ENCODE measurements around the gene TBL3. TPM values are rescaled to one million over a fixed set of nuclear protein-coding genes. Genes with fewer than 3 reads are reported as not detected.

TBL3 gene
- total and polyA plus RNA-seq, 9 of the 15 experiments (the other 6 are each of a cell fraction or from before 2014, with no cell fraction given): 0.97 to 117 (median 24.5) TPM

DNA sequence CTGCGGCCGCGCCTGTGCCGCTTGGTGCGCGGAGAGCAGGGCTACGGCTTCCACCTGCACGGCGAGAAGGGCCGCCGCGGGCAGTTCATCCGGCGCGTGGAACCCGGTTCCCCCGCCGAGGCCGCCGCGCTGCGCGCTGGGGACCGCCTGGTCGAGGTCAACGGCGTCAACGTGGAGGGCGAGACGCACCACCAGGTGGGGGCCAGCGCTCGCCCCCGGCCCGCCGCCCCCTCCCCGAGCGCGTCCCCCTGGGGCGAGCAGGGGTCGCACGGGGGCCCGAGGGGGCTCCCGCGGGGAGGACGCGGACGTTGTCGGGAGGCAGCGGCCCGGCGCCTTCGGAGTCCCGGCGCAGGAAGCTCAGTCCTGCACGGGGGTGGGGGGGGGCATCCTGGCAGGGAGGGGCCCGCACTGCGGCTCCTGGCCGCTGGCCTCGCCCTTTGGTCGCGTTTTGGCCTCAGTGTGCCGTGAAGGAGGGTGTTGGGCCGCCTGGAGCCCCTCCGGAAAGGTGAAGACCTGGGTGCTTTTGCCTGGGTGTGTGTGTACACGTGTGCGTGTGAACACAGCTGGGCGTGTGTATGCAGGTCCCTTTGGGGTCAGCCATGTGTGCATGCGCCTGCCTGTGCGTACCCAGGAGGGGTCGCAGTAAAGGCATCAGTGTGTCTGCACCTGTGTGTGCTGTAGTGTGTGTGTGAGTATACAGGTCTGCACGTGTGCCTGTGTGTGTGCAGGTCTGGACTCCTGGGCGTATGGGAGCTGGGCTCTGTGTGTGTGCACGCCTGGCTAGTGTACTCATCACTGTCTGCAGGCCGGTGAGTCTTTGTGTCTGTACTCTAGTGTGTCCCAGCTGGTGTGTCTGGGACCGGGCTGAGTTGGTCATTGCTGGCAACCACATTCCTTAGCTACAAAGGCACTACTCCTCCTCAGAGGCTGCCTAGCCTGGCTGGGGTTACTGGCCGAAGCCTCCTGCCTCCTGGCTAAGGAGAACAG lies 55.5 kb downstream of the TBL3 start (continued):
- TF ChIP-seq MYC (IDR thresholded peaks at IDR 0.05; ENCODE audit: low read depth, low read length) (peak; percentile 34), MYC (CRISPR knock-in tag; IDR thresholded peaks at IDR 0.05; ENCODE audit: borderline replicate concordance, low read depth) (no peak), CBFA2T3 (IDR thresholded peaks at IDR 0.05) (peak; percentile 33; the same call in 1 of the 2 replicates), HDAC1 (IDR thresholded peaks at IDR 0.05) (peak in 1 of 2 experiments; percentile 86; a peak in 2 of 4 replicates), ZNF780A (CRISPR knock-in tag; IDR thresholded peaks at IDR 0.05) (no peak), SMC3 (conservative IDR thresholded peaks at IDR 0.05; ENCODE audit: insufficient read depth, low read depth, low read length) (no peak), EP400 (IDR thresholded peaks at IDR 0.05) (peak; percentile 50; the same call in 1 of the 2 replicates), SMARCE1 (IDR thresholded peaks at IDR 0.05) (peak; percentile 28; the same call in 1 of the 2 replicates), RBBP5 (IDR thresholded peaks at IDR 0.05; ENCODE audit: borderline replicate concordance, insufficient read depth, low read length, poor library complexity, severe bottlenecking) (peak; percentile 54), CTBP1 (IDR thresholded peaks at IDR 0.05; ENCODE audit: borderline replicate concordance) (peak; percentile 21; the same call in 1 of the 2 replicates), TCF3 (CRISPR knock-in tag; IDR thresholded peaks at IDR 0.05) (no peak), HDGF (IDR thresholded peaks at IDR 0.05) (0 out of 2 replicates have a peak, but pooled peaks have one; percentile 60)
- TF ChIP-seq, protein P1, sequence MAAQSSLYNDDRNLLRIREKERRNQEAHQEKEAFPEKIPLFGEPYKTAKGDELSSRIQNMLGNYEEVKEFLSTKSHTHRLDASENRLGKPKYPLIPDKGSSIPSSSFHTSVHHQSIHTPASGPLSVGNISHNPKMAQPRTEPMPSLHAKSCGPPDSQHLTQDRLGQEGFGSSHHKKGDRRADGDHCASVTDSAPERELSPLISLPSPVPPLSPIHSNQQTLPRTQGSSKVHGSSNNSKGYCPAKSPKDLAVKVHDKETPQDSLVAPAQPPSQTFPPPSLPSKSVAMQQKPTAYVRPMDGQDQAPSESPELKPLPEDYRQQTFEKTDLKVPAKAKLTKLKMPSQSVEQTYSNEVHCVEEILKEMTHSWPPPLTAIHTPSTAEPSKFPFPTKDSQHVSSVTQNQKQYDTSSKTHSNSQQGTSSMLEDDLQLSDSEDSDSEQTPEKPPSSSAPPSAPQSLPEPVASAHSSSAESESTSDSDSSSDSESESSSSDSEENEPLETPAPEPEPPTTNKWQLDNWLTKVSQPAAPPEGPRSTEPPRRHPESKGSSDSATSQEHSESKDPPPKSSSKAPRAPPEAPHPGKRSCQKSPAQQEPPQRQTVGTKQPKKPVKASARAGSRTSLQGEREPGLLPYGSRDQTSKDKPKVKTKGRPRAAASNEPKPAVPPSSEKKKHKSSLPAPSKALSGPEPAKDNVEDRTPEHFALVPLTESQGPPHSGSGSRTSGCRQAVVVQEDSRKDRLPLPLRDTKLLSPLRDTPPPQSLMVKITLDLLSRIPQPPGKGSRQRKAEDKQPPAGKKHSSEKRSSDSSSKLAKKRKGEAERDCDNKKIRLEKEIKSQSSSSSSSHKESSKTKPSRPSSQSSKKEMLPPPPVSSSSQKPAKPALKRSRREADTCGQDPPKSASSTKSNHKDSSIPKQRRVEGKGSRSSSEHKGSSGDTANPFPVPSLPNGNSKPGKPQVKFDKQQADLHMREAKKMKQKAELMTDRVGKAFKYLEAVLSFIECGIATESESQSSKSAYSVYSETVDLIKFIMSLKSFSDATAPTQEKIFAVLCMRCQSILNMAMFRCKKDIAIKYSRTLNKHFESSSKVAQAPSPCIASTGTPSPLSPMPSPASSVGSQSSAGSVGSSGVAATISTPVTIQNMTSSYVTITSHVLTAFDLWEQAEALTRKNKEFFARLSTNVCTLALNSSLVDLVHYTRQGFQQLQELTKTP (IDR thresholded peaks at IDR 0.05; ENCODE audit: low read depth in 1 of 2, partially characterized antibody in 2 of 2): peak in 1 of 2 experiments; percentile 57
- TF ChIP-seq, protein P2, sequence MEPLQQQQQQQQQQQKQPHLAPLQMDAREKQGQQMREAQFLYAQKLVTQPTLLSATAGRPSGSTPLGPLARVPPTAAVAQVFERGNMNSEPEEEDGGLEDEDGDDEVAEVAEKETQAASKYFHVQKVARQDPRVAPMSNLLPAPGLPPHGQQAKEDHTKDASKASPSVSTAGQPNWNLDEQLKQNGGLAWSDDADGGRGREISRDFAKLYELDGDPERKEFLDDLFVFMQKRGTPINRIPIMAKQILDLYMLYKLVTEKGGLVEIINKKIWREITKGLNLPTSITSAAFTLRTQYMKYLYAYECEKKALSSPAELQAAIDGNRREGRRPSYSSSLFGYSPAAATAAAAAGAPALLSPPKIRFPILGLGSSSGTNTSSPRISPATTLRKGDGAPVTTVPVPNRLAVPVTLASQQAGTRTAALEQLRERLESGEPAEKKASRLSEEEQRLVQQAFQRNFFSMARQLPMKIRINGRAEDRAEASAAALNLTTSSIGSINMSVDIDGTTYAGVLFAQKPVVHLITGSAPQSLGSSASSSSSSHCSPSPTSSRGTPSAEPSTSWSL (CRISPR knock-in tag; IDR thresholded peaks at IDR 0.05; ENCODE audit: borderline replicate concordance): no peak
- TF ChIP-seq, protein P3, sequence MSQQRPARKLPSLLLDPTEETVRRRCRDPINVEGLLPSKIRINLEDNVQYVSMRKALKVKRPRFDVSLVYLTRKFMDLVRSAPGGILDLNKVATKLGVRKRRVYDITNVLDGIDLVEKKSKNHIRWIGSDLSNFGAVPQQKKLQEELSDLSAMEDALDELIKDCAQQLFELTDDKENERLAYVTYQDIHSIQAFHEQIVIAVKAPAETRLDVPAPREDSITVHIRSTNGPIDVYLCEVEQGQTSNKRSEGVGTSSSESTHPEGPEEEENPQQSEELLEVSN (IDR thresholded peaks at IDR 0.05; ENCODE audit: borderline replicate concordance in 1 of 2, extremely low read depth in 1 of 2, insufficient read depth in 1 of 2, insufficient read length in 1 of 2, low read depth in 1 of 2, low read length in 1 of 2, poor library complexity in 1 of 2, severe bottlenecking in 1 of 2): peak in 1 of 2 experiments; percentile 83
